Lower leg skin (tissue), 3 donors: ENCODE data around the gene EPC2.

ENCODE experiments used
- CTCF ChIP-seq, 3 donors: fragments of 450-650 bp; IDR thresholded peaks; one replicate each; pipeline ENCODE4 v1.5.1; 2016; ENCODE audit warnings: antibody characterized with exemption in 3 of 3, mild to moderate bottlenecking in 3 of 3, moderate library complexity in 2 of 3
- POLR2A ChIP-seq, 2 donors: fragments of 450-650 bp; IDR thresholded peaks; one replicate each; pipeline ENCODE4 v1.6.1; 2016 to 2017; ENCODE audit warnings: antibody characterized with exemption in 2 of 2, mild to moderate bottlenecking in 1 of 2, moderate library complexity in 1 of 2

GRCh38 chr2:148745151-148745851, 100.8 kb downstream of the EPC2 start:
- no peak for TF ChIP-seq POLR2A (IDR thresholded peaks at IDR 0.05)
- TF ChIP-seq CTCF (IDR thresholded peaks at IDR 0.05): no peak
